Measurements from ENCODE around the gene KCNQ1. TPM values are rescaled to one million over a fixed set of nuclear protein-coding genes. Genes with fewer than 3 reads are reported as not detected.

KCNQ1 gene
- total and polyA plus RNA-seq, 9 of the 15 experiments (the other 6 are each of a cell fraction or from before 2014, with no cell fraction given) = 0.44 TPM; not detected in 8

DNA sequence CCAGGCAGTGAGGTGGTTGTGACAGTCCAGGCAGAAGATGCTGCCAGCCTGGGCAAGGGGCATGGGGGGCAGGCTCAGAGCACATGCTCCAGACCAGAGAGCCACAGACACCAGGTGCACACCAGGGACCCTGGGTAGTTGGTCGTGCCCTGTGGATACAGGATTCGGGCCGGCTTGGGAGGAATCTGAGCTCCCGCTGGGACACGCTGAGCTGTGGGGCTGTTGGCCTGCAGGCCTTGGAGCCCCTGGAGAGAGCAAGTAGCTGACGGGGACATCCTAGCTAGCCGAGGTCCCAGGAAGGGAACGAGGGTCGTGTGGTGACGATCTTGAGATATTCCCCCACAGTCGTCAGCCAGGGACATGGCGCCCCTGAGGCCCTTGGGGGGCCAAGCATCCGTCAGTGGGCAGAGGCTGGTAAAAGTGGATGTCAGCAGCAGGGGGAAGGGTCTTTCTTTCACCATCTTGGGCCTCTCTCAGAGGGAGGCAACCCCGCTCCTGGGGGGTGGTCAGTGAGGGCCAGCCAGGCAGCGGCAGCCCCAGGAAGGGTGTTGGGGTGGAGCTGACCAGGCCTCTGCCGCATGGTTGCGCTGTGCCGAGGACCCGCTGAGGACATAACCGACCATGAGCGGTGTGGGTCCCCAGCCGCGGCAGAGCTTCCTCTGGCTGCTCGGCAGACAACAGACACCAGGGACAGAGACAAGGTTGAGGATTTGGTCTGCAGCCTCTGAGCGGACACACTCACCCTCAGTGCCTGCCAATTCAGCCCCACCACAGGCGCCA lies 396.8 kb downstream of the KCNQ1 start (continued):
- TF ChIP-seq ZNF57 (CRISPR knock-in tag; IDR thresholded peaks at IDR 0.05) (no peak), SMARCC2 (IDR thresholded peaks at IDR 0.05; ENCODE audit: low read depth) (no peak), RAD51 (IDR thresholded peaks at IDR 0.05; ENCODE audit: borderline replicate concordance, low read depth) (no peak)

DNA sequence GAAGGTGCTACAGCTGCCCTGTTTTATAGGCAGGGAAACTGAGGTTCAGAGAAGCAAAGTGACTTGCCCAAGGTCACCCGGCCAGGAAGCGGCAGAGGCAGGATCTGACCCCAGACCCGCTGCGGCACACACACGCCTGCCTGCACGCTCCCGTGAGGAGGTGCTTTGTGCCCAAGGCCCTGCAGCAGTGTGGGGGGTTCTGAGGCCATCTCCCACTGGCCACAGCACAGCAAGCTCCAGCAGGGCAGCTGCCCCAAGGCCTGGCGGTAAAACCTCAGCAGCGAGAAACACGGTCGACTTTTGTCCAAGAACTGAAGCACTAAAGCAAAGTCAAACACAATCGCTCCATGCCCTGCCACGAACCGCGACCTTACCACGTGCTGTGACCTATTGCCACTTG lies 398.1 kb downstream of the KCNQ1 start:
- ChIA-PET POLR2A (no interaction called here), CTCF (ENCODE audit: low intra/inter-chr PET ratio) (no interaction called here)
- no peak overlapping the region for H2AFZ ChIP-seq (ENCODE audit: low read depth, low read length)
- no peak overlapping the region for H3K4me2 ChIP-seq (ENCODE audit: insufficient read depth, low read length)
- 70% methylated on average over 13 of the region's 16 CpGs for WGBS (ENCODE audit: insufficient coverage, low coverage, missing lambda C conversion rate)
- no peak overlapping the region for H3K9ac ChIP-seq (ENCODE audit: insufficient read depth in 1 of 2, low read depth in 2 of 2, low read length in 2 of 2)
- DNase-seq (ENCODE audit: extremely low read depth in 1 of 4, low spot score in 3 of 4) = no peak
- BruUV-seq (replicated peaks) = no TSS peak
- H3K79me2 ChIP-seq (ENCODE audit: control insufficient read depth, insufficient read depth, low read length) = no peaks in the 10 kb centered on the region
- peaks cover 17 to 74% of the 10 kb centered on the region in 2 experiments for H3K4me1 ChIP-seq (replicated peaks in 1 of 2; ENCODE audit: control insufficient read depth in 2 of 2, insufficient read depth in 2 of 2, low read length in 2 of 2)
- H3K36me3 ChIP-seq (ENCODE audit: control insufficient read depth, insufficient read depth, low read length) = no peaks in the 10 kb centered on the region
- intact Hi-C loops (cut with micrococcal nuclease) = no loop called here
- no peak for TF ChIP-seq ZNF175 (CRISPR knock-in tag; IDR thresholded peaks at IDR 0.05; ENCODE audit: low read depth)
- TF ChIP-seq, protein P1, sequence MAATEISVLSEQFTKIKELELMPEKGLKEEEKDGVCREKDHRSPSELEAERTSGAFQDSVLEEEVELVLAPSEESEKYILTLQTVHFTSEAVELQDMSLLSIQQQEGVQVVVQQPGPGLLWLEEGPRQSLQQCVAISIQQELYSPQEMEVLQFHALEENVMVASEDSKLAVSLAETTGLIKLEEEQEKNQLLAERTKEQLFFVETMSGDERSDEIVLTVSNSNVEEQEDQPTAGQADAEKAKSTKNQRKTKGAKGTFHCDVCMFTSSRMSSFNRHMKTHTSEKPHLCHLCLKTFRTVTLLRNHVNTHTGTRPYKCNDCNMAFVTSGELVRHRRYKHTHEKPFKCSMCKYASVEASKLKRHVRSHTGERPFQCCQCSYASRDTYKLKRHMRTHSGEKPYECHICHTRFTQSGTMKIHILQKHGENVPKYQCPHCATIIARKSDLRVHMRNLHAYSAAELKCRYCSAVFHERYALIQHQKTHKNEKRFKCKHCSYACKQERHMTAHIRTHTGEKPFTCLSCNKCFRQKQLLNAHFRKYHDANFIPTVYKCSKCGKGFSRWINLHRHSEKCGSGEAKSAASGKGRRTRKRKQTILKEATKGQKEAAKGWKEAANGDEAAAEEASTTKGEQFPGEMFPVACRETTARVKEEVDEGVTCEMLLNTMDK (IDR thresholded peaks at IDR 0.05; ENCODE audit: borderline replicate concordance, insufficient read depth, low read depth, low read length, poor library complexity, severe bottlenecking) = no peak
- TF ChIP-seq PURB (CRISPR knock-in tag; IDR thresholded peaks at IDR 0.05; ENCODE audit: low read depth) = no peak
- TF ChIP-seq NONO (IDR thresholded peaks at IDR 0.05; ENCODE audit: low read depth in 2 of 2, low read length in 1 of 2) = no peak
- no peak for TF ChIP-seq MCM5 (IDR thresholded peaks at IDR 0.05; ENCODE audit: low read depth)
- TF ChIP-seq, protein P2, sequence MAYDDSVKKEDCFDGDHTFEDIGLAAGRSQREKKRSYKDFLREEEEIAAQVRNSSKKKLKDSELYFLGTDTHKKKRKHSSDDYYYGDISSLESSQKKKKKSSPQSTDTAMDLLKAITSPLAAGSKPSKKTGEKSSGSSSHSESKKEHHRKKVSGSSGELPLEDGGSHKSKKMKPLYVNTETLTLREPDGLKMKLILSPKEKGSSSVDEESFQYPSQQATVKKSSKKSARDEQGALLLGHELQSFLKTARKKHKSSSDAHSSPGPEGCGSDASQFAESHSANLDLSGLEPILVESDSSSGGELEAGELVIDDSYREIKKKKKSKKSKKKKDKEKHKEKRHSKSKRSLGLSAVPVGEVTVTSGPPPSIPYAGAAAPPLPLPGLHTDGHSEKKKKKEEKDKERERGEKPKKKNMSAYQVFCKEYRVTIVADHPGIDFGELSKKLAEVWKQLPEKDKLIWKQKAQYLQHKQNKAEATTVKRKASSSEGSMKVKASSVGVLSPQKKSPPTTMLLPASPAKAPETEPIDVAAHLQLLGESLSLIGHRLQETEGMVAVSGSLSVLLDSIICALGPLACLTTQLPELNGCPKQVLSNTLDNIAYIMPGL (CRISPR knock-in tag; IDR thresholded peaks at IDR 0.05) = no peak
- TF ChIP-seq DACH1 (IDR thresholded peaks at IDR 0.05; ENCODE audit: partially characterized antibody) = no peak
- peaks cover 5% of the 10 kb centered on the region for H3K9me1 ChIP-seq (ENCODE audit: control insufficient read depth, insufficient read depth, low read length)
- FAIRE-seq = no peak
- H3K9me3 ChIP-seq (replicated peaks; ENCODE audit: control insufficient read depth, insufficient read depth, low read depth, low read length) = no peaks in the 10 kb centered on the region
- H3K27ac ChIP-seq (ENCODE audit: extremely low read depth, low read depth, low read length) = no peak overlapping the region
- no peaks in the 10 kb centered on the region for H4K20me1 ChIP-seq (replicated peaks; ENCODE audit: control insufficient read depth, insufficient read depth, low read length)
- in situ Hi-C loops (cut with MboI) = no loop called here
- H3K27me3 ChIP-seq (ENCODE audit: control insufficient read depth in 2 of 2, insufficient read depth in 2 of 2, low read length in 2 of 2) = no peaks in the 10 kb centered on the region; a peak in 1 of 5 replicates
- H3K4me3 ChIP-seq = no peak overlapping the region
- no peak for ATAC-seq
